ENCODE results near the gene ROBO4.

The ROBO4 gene

DNA sequence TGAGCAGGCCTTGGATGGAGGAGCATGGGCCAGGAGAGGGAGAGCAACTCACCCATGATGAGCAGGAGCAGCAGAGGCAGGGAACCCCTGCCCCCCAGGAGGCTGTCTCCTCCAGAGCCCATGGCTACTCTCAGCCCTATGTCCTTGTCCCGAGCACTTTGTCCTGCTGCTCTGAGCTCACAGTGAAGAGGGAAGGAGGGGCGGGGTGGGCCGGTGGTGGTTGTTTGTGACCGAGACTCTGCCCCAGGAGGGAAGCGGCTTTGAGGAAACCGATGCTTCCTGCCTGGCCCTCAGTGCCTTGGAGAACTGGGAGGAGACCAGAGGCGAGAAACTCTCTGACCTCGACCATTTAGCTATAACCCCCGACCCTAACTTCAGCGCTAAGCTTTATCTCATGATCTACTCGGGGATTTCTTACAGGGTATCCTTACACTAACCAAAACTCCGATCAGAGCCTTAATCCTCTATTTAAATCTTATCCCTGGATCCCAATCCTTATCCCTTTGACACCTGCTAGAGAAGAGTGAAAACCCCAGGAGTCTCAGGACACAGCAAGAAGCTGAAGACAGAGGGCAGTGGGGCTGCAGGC is at the start of gene ROBO4:
Gene ROBO4, minus strand, starts transcription at position 192 of the 589 bp plus-strand sequence. Its CDS starts 70 bp downstream, at position 122.
- H3K4me1 ChIP-seq (ENCODE audit: control insufficient read depth, low read length) = no peaks in the 10 kb centered on the region
- H4K20me1 ChIP-seq (ENCODE audit: control insufficient read depth, insufficient read depth, low read depth, low read length) = no peaks in the 10 kb centered on the region
- H3F3A ChIP-seq (ENCODE audit: control insufficient read depth, insufficient read depth) = no peaks in the 10 kb centered on the region
- H3K9me2 ChIP-seq (replicated peaks; ENCODE audit: control insufficient read depth, low read length) = no peaks in the 10 kb centered on the region
- no peak within 1 kb of the TSS for H3K27ac ChIP-seq (ENCODE audit: low read depth, low read length)
- H3K4me2 ChIP-seq (ENCODE audit: low read length) = no peak within 1 kb of the TSS
- no peaks in the 10 kb centered on the region for H3K79me2 ChIP-seq (ENCODE audit: control insufficient read depth, low read length)
- peaks cover 27% of the 10 kb centered on the region for H3K27me3 ChIP-seq (ENCODE audit: control insufficient read depth, low read length)
- no peak within 1 kb of the TSS for H3K4me3 ChIP-seq (ENCODE audit: low read length)
- no peaks in the 10 kb centered on the region for H3K36me3 ChIP-seq (ENCODE audit: control insufficient read depth, low read length)
- H3K9me3 ChIP-seq (ENCODE audit: control insufficient read depth, insufficient read depth, low read length) = no peaks in the 10 kb centered on the region
- TF ChIP-seq EZH2phosphoT487 (IDR thresholded peaks at IDR 0.05; ENCODE audit: borderline replicate concordance, low read length) = no peak
- TF ChIP-seq, protein P1, sequence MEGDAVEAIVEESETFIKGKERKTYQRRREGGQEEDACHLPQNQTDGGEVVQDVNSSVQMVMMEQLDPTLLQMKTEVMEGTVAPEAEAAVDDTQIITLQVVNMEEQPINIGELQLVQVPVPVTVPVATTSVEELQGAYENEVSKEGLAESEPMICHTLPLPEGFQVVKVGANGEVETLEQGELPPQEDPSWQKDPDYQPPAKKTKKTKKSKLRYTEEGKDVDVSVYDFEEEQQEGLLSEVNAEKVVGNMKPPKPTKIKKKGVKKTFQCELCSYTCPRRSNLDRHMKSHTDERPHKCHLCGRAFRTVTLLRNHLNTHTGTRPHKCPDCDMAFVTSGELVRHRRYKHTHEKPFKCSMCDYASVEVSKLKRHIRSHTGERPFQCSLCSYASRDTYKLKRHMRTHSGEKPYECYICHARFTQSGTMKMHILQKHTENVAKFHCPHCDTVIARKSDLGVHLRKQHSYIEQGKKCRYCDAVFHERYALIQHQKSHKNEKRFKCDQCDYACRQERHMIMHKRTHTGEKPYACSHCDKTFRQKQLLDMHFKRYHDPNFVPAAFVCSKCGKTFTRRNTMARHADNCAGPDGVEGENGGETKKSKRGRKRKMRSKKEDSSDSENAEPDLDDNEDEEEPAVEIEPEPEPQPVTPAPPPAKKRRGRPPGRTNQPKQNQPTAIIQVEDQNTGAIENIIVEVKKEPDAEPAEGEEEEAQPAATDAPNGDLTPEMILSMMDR (IDR thresholded peaks at IDR 0.05; ENCODE audit: low read depth, low read length, poor library complexity, severe bottlenecking) = no peak

DNA sequence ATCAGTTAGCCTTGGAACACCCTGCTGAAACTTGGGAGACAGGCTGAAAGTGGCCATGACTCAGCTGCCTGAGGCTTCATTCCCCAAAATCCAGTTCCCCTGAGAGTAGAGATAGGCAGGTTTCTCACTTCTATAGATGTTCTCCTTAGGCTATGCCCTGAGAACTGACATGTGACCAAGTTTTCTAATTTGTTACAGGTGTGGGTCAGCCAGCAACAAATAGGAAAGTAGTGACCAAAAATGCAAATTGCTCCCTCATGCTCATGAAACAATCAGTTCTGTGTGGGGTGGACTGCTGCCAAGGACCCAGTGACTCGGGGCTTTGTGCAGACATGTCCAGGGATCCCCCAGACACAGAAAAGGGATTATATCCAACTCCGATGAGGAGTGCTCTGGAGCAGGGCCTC is 49.1 kb upstream of the ROBO4 start:
- no peak overlapping the region for H3K27ac ChIP-seq (ENCODE audit: low read depth, low read length)
- H3K36me3 ChIP-seq (ENCODE audit: control insufficient read depth, low read length) = no peaks in the 10 kb centered on the region
- H3K27me3 ChIP-seq (ENCODE audit: control insufficient read depth, low read length) = no peaks in the 10 kb centered on the region
- H3F3A ChIP-seq (ENCODE audit: control insufficient read depth, insufficient read depth) = no peaks in the 10 kb centered on the region
- no peak for TF ChIP-seq EZH2phosphoT487 (IDR thresholded peaks at IDR 0.05; ENCODE audit: borderline replicate concordance, low read length)
- TF ChIP-seq, protein P1 (IDR thresholded peaks at IDR 0.05; ENCODE audit: low read depth, low read length, poor library complexity, severe bottlenecking) = no peak
- no peaks in the 10 kb centered on the region for H3K9me2 ChIP-seq (replicated peaks; ENCODE audit: control insufficient read depth, low read length)
- H3K4me1 ChIP-seq (ENCODE audit: control insufficient read depth, low read length) = no peaks in the 10 kb centered on the region
- no peaks in the 10 kb centered on the region for H4K20me1 ChIP-seq (ENCODE audit: control insufficient read depth, insufficient read depth, low read depth, low read length)
- H3K9me3 ChIP-seq (ENCODE audit: control insufficient read depth, insufficient read depth, low read length) = no peaks in the 10 kb centered on the region
- no peak overlapping the region for H3K4me2 ChIP-seq (ENCODE audit: low read length)
- no peaks in the 10 kb centered on the region for H3K79me2 ChIP-seq (ENCODE audit: control insufficient read depth, low read length)
- no peak overlapping the region for H3K4me3 ChIP-seq (ENCODE audit: low read length)

DNA sequence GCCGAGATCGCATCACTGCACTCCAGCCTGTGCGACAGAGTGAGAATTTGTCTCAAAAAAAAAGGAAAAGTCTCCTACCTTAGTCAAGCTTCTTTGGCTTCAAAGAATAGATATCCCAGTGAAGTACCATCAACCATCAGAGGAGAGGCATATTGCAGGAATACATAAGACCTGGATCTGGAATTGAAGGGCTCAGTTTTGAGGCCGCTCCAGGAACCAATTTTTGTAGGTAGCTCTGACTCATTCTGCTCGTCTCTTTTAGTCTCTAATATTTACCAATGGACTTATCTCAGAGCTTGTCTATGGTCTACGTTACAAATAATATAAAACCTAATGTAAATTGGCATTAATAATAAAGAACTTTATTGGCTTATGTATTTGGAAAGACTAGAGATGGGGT is 48.2 kb upstream of the ROBO4 start:
- H3K27me3 ChIP-seq (ENCODE audit: control insufficient read depth, low read length) = 0 out of 2 replicates have a peak, but pooled peaks cover 2% of the 10 kb centered on the region
- no peaks in the 10 kb centered on the region for H3K36me3 ChIP-seq (ENCODE audit: control insufficient read depth, low read length)
- H3K9me2 ChIP-seq (replicated peaks; ENCODE audit: control insufficient read depth, low read length) = no peaks in the 10 kb centered on the region
- H3K4me1 ChIP-seq (ENCODE audit: control insufficient read depth, low read length) = no peaks in the 10 kb centered on the region
- H3K79me2 ChIP-seq (ENCODE audit: control insufficient read depth, low read length) = no peaks in the 10 kb centered on the region
- no peak overlapping the region for H3K4me2 ChIP-seq (ENCODE audit: low read length)
- no peaks in the 10 kb centered on the region for H4K20me1 ChIP-seq (ENCODE audit: control insufficient read depth, insufficient read depth, low read depth, low read length)
- no peak overlapping the region for H3K27ac ChIP-seq (ENCODE audit: low read depth, low read length)
- H3K4me3 ChIP-seq (ENCODE audit: low read length) = no peak overlapping the region
- H3F3A ChIP-seq (ENCODE audit: control insufficient read depth, insufficient read depth) = no peaks in the 10 kb centered on the region
- H3K9me3 ChIP-seq (ENCODE audit: control insufficient read depth, insufficient read depth, low read length) = no peaks in the 10 kb centered on the region
- TF ChIP-seq EZH2phosphoT487 (IDR thresholded peaks at IDR 0.05; ENCODE audit: borderline replicate concordance, low read length) = no peak
- TF ChIP-seq, protein P1 (IDR thresholded peaks at IDR 0.05; ENCODE audit: low read depth, low read length, poor library complexity, severe bottlenecking) = no peak
